ENCODE measurements around the gene PCMTD2. TPM values are rescaled to one million over a fixed set of nuclear protein-coding genes. Genes with fewer than 3 reads are reported as not detected.
"Not testable (repeated sequence)": the region's sequence is repeated elsewhere in the genome, so short reads cannot be mapped to it uniquely, and the experiment has no call there.

The PCMTD2 gene
- total and polyA plus RNA-seq, 7 donors = 9.9 to 73.9 (median 60.3) TPM

- Histone ChIP-seq H3K27ac (no peak overlapping the region), H3K4me1 (no peaks in the 10 kb centered on the region), H3K27me3 (no peaks in the 10 kb centered on the region), H3K9me3 (no peaks in the 10 kb centered on the region), H3K36me3 (peaks cover 0 to 7% (median 0%) of the 10 kb centered on the region in 4 donors), H3K4me3 (no peak overlapping the region)
- no peak for DNase-seq
- TF ChIP-seq CTCF (IDR thresholded peaks at IDR 0.05) (no peak), POLR2AphosphoS5 (IDR thresholded peaks at IDR 0.05) (no peak), EP300 (IDR thresholded peaks at IDR 0.05) (no peak), POLR2A (IDR thresholded peaks at IDR 0.05) (no peak)
- intact Hi-C loops (cut with DNase I) = no loop called here
- WGBS, 2 donors = 89 to 90% methylated on average over 7 of the region's 7 CpGs
Observed at GRCh38 chr20:64279826-64280459, 24.4 kb downstream of the PCMTD2 start.

GRCh38 chr20:64280460-64280843, 24.9 kb downstream of the PCMTD2 start:
- intact Hi-C loops (cut with DNase I) = no loop called here
- Histone ChIP-seq H3K27ac (no peak overlapping the region), H3K27me3 (no peaks in the 10 kb centered on the region), H3K36me3 (peaks cover 0 to 7% (median 0%) of the 10 kb centered on the region in 4 donors), H3K4me1 (no peaks in the 10 kb centered on the region), H3K4me3 (no peak overlapping the region), H3K9me3 (no peaks in the 10 kb centered on the region)
- 81 to 91% methylated on average over 3 of the region's 3 CpGs for WGBS, 2 donors
- TF ChIP-seq POLR2A (IDR thresholded peaks at IDR 0.05) (no peak), POLR2AphosphoS5 (IDR thresholded peaks at IDR 0.05) (no peak), EP300 (IDR thresholded peaks at IDR 0.05) (no peak), CTCF (IDR thresholded peaks at IDR 0.05) (no peak)
- no peak for DNase-seq

DNA sequence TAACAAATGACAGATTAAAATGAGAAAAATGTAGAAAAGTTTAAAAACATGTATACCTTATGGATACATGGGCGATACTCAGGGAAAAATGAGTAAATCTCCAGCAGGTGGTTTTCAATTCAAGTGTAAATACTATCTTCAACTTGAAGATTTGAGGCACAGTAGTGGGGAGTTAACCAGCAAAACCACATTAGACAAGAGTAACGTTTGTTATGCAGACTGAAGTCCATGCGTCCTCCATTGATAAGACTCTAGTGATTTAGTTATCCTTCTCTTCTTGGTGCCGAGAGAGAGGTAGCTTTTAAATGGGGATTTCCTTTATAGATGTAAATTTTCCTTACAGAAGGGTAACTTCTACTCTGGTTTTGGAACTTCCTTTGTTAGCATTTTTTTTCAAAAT, 28.1 kb downstream of the PCMTD2 start:
- TF ChIP-seq POLR2AphosphoS5 (IDR thresholded peaks at IDR 0.05) (no peak), EP300 (IDR thresholded peaks at IDR 0.05) (no peak), POLR2A (IDR thresholded peaks at IDR 0.05) (no peak), CTCF (IDR thresholded peaks at IDR 0.05) (no peak)
- Histone ChIP-seq H3K36me3 (no peaks in the 10 kb centered on the region), H3K27me3 (no peaks in the 10 kb centered on the region), H3K27ac (no peak overlapping the region), H3K4me3 (no peak overlapping the region), H3K4me1 (no peaks in the 10 kb centered on the region), H3K9me3 (no peaks in the 10 kb centered on the region)
- WGBS, 2 donors = 64 to 69% methylated on average over 4 of the region's 4 CpGs
- intact Hi-C loops (cut with DNase I) = no loop called here
- no peak for DNase-seq

- intact Hi-C loops (cut with DNase I); DNase-seq; H3K27me3 ChIP-seq; H3K9me3 ChIP-seq; H3K4me3 ChIP-seq; H3K4me1 ChIP-seq; H3K36me3 ChIP-seq; H3K27ac ChIP-seq: not testable (repeated sequence)
- 81% methylated on average over 46 of the region's 46 CpGs for WGBS, 2 donors
- TF ChIP-seq CTCF (IDR thresholded peaks at IDR 0.05) = peak in 3 of 4 experiments; percentile 33 to 51 (median 44)
Observed at GRCh38 chr20:64285579-64286446, 30.3 kb downstream of the PCMTD2 start.

DNA sequence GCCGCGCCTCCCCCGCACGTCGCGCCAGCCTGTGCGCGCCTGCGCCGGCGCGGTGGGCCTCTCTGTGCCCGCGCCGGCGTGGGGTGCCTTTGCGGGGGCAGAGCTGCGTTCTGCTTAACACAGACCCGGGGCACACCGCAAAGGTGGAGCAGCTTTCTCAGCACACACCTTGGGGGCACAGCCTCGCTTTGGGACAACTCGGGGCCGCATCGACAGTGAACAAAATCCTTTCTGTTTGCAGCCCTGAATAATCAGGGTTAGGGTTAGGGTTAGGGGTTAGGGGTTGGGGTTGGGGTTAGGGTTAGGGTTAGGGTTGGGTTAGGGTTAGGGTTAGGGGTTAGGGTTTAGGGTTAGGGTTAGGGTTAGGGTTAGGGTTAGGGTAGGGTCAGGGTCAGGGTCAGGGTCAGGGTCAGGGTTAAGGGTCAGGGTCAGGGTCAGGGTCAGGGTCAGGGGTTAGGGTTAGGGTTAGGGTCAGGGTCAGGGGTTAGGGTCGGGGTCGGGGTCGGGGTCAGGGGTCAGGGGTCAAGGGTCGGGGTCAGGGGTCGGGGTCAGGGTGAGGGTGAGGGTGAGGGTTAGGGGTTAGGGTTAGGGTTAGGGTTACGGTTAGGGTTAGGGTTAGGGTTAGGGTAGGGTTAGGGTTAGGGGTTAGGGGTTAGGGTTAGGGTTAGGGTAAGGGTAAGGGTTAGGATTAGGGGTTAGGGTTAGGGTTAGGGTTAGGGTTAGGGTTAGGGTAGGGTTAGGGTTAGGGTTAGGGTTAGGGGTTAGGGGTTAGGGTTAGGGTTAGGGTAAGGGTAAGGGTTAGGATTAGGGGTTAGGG, 31.1 kb downstream of the PCMTD2 start:
- H3K4me3 ChIP-seq; H3K4me1 ChIP-seq; H3K27ac ChIP-seq; H3K27me3 ChIP-seq; DNase-seq; H3K9me3 ChIP-seq; intact Hi-C loops (cut with DNase I); H3K36me3 ChIP-seq: not testable (repeated sequence)
- 90 to 93% methylated on average over 30 of the region's 30 CpGs for WGBS, 2 donors

GRCh38 chr20:64287264-64287590, 31.7 kb downstream of the PCMTD2 start:
- WGBS, 2 donors = 94 to 95% methylated on average over 3 of the region's 3 CpGs
- DNase-seq; H3K9me3 ChIP-seq; H3K4me1 ChIP-seq; H3K27me3 ChIP-seq; intact Hi-C loops (cut with DNase I); H3K36me3 ChIP-seq; H3K4me3 ChIP-seq; H3K27ac ChIP-seq: not testable (repeated sequence)

DNA sequence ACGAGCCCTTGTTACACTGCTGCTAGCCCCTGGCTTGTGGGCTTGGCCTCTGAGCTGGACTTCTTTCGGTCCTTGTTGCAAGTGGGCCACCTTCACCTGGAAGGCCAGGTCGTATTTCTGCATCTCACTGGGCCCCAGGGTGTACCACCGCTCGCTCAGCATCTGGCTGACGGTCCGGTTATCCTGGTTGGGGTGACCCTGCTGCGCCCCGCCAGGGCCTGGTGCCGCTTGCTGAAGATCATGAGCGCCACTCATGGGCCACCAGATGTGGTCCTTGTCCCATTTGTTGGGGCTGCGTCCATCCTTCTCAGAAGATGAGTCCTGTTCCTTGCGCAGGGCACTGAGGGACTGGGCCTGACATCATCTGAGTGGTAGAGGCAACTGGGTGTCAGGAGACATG, 36.6 kb downstream of the PCMTD2 start:
- DNase-seq; H3K4me3 ChIP-seq; H3K27ac ChIP-seq; H3K9me3 ChIP-seq; H3K4me1 ChIP-seq; intact Hi-C loops (cut with DNase I); H3K36me3 ChIP-seq; H3K27me3 ChIP-seq: not testable (repeated sequence)
- WGBS, 2 donors = 95 to 99% methylated on average over 8 of the region's 13 CpGs

Data from sigmoid colon (tissue), 7 donors.